Right renal cortex interstitium (tissue), 3 donors: ENCODE results near the gene SLC6A18. TPM values are rescaled to one million over a fixed set of nuclear protein-coding genes. Genes with fewer than 3 reads are reported as not detected.
"Not testable (repeated sequence)": the region's sequence is repeated elsewhere in the genome, so short reads cannot be mapped to it uniquely, and the experiment has no call there.

Source experiments
- DNase-seq, 3 donors: peaks; one replicate each; pipeline ENCODE4 v3.0.0-alpha.2; 2013; ENCODE audit warnings: low read depth in 3 of 3, low spot score in 2 of 3
- polyA plus RNA-seq, 3 donors: library from polyadenylated mRNA; unstranded; fragments of 120-200 nt; gene quantifications; one replicate each; pipeline ENCODE4 v1.2.1, GENCODE V29; 2013; ENCODE audit not compliant: insufficient read length in 3 of 3

SLC6A18 gene
- polyA plus RNA-seq, 3 donors: 0.31 to 4.7 (median 1.5) TPM

- DNase-seq: no peak
Measured at GRCh38 chr5:1228120-1228519, 2.9 kb downstream of the SLC6A18 start.

GRCh38 chr5:1229023-1229422, 3.8 kb downstream of the SLC6A18 start:
- DNase-seq: not testable (repeated sequence)

DNA sequence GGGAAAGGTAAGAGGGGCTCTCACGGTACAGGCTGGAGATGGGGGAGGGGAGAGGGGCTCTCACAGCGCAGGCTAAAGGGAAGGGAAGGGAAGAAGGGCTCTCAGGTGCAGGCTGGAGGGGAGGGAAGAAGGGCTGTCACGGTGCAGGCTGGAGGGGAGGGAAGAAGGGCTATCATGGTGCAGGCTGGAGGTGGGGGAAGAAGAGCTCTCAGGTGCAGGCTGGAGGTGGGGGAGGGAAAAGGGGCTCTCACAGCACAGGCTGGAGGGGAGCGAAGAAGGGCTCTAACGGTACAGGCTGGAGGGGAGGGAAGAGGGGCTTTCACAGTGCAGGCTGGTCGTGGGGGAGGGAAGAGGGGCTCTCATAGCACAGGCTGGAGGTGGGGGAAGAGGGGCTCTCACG, 4.6 kb downstream of the SLC6A18 start:
- no peak for DNase-seq

DNA sequence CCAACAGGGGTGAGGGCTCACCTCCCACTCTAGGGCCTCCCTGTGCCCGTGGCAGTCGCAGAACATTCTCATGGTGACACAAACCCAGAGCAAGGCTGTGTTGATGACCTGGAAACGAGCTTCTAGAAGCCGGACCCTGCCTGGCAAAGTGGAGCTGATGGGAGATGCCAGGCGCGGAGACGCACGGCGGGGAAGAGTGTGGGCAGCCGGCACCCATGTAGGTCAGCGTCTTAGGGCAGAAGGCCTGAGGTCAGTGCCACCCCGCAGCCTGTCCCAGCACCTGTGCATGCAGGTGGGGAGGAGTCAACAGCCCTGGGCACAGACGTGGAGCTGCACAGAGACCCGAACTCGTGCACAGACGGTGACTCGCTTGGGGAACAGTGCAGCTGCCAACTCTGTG, 5.4 kb downstream of the SLC6A18 start:
- DNase-seq: no peak

DNA sequence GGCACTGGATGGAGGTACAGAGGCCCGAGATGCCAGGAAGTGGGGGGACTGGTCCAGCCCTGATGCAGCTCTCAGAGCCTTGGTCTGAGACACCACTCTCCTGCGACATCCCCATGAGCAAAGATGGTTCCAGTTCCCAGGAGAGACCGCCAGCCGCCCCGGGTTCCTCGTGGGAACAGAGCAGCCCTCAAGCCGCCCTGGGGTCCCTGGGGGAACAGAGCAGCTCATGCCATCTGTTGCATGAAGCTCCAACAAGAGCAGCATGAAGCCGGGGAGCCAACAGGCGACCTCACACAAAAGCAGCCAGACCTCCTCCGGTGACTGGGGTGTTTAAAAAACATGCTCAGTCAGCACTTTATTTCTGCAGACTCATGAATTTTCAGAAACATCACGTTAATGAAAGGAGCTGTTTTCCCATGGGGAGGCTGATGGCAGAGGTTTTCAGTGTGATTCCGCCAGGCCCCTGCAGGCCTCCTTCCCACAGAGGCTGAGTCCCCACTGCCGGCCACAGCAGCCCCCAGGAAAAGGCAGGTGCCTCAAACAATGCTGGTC, 6.2 kb downstream of the SLC6A18 start:
- DNase-seq: no peak

- DNase-seq: no peak
Measured at GRCh38 chr5:1232780-1233179, 7.6 kb downstream of the SLC6A18 start.

- DNase-seq: no peak
Measured at GRCh38 chr5:1235379-1235778, 10.2 kb downstream of the SLC6A18 start.

GRCh38 chr5:1235838-1236237, 10.7 kb downstream of the SLC6A18 start:
- DNase-seq: no peak

DNA sequence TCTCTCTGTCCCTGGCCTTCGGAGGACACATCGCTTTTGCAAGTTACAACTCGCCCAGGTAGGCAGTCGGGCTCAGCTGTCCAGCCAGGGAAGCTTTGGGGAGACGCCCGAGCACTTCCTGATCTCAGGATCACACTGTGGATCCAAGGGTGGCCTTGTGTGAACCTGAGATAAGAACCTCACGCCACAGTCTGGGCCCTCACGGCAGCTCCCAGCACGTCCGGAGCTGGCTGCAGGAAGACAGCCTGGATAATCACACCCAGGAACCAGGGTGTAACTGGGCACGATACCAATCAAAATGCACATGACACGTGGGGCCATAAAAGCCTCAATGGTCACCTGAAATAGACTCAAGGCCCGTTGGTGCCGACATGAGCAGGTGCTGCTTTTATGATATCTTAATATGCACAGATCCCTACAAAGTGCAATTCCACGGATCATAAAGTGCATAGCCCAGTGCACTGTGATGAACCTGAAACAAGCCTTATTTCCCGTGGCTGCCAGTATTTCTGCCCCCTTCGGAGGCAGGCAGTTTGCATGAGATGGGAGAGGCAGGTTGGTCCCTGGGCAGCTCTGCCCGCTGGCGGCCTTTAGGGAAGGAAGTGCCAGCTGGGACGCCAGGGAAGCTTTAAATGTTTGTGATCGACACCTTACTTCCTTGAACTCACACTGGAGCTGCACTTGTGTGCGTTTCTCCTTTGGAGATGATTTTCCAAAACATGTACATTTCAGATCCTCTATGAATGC, 14.5 kb downstream of the SLC6A18 start:
- DNase-seq: no peak

DNA sequence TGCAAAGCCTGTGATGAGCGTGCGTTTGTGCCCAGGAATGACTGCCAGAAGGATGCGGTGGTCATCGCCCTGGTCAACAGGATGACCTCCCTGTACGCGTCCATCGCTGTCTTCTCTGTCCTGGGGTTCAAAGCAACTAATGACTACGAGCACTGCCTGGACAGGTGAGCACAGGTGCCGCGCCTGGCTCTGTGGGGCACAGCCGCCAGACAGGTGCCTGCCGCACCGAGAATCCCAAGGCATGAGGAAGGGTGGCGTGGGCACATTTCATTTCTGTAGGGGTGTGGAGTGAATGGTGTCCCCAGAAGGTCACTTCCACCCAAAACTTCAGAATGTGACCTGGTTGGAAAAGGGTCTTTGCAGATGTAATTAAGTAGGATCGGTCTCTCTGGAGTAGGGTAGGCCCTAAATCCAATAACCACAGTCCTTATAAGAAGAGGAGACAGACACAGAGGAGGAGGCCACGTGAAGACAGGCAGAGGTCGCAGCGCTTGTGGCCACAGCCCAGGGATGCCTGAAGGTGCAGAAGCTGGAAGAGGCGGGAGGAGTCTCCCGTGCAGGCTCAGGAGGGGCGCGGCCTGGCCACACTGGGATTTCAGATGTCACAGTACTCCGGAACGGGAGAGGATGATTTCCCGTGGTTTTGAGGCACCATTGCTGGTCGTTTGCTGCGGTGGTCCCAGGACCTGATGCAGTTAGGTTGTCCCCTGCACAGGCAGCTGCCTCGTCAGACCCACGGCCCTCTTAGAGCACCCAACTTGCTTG, 15.5 kb downstream of the SLC6A18 start:
- no peak for DNase-seq

DNA sequence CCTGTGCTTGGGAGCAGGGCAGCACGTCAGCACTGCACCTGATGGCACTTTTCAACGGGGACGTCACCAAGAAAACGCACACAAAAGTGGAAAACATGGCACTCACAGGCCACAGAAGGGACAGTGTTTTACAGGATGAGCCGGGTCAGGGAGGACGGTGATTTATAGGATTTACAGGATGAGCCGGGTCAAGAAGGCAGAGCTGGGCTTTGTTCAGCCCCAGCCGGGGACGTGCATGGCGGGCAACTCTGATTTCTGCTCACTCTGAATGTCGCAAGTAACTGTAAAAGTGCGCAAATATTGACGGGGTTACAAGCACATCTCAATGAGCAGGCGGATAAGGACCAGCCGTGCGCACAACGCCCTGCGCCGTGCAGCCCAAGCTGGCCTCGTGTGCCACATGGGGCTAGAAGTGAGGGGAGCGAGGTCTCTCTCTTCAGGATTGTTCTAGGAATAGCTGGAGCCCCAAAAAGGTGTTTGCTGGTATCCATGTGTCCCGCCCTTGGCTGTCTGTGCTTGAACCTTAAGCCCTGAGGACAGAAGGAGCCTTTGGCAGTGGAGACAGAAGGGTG, 16.4 kb downstream of the SLC6A18 start:
- DNase-seq: no peak

DNA sequence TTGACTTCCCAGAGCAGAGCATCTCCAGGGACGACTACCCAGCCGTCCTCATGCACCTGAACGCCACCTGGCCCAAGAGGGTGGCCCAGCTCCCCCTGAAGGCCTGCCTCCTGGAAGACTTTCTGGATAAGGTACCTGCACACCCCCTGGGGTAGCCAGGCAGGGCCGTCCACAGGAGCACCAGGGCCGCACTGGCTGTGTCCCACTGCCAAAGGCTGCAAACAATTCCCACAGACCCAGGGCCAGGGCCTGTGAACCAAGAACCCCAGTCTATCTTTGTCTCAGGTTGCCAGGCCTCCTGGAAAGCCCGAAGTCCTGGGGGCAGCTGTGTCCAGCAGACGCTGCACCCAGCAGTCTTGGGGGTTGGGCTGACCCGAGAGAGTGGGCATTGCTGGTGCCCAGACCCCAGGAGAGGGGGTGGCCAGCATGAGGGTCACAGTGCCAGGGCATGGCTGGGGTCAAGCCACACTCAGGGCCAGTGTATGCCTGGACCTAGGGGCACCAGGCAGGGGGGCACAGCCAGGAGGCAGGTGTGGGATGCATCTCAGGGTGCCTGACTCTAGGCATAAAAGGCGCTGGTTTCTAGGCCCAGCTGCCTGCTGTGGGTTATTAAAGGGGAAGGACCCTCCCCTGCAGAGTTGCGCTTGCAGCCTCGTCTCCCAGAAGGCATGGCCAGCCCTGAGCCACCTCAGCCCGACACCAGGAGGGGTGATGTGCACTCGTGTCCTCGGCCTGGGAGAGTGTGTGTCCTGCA, 17.7 kb downstream of the SLC6A18 start:
- DNase-seq: no peak

DNA sequence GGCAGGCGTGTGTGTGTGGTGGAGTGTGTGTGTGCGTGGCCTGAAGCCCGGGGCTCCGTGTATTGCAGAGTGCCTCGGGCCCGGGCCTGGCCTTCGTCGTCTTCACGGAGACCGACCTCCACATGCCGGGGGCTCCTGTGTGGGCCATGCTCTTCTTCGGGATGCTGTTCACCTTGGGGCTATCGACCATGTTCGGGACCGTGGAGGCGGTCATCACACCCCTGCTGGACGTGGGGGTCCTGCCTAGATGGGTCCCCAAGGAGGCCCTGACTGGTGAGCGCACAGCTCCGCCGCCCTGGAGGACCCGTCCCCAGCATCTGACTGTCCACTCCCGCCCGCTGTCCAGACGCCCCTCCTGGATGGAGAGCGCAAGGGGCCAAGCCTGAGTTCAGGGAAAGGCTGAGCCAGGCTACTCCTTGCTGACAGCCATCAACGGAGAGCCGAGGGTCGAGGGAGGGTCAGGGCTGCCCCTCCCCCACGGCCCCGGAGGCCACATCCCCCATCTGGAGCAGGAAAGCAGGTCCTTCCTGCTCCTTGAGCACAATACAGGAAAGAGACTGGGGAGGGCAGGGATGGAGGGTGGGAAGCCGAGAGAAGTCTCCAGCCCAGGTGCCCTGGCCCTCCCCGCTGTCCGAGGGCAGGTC, 18.4 kb downstream of the SLC6A18 start:
- no peak for DNase-seq

GRCh38 chr5:1244255-1244654, 19.1 kb downstream of the SLC6A18 start:
- no peak for DNase-seq

- DNase-seq: no peak
Measured at GRCh38 chr5:1244976-1245375, 19.8 kb downstream of the SLC6A18 start.

DNA sequence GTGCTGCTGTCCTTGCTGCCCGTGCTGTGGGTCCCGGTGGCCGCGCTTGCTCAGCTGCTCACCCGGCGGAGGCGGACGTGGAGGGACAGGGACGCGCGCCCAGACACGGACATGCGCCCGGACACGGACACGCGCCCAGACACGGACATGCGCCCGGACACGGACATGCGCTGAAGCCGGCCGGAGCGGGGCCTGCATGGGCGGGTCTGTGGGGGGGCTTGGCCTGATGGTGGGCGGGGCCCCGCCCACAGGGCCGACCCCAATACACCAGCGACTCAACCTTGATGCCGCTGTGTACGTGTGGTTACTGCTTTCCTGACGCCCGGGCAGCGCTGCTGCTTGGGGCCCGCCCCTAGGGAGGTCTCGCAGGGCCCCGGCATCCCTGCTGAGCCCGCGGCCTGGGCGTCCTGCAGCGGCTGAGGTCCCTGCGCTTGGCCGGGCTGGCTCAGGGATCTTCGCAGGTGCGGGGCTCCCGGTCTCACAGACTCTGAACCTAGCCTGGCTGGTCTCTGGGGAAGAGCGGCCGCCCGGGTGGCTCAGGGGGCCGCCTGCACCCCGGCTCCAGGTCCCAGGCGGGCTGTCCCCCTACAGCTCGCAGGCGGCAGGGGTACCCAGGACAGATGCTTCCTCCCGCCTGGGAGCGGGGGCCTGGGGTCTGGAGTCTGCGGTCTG, 20.9 kb downstream of the SLC6A18 start:
- no peak for DNase-seq

GRCh38 chr5:1246711-1247431, 21.7 kb downstream of the SLC6A18 start:
- DNase-seq: peak; percentile 56 to 83 (median 81)

DNA sequence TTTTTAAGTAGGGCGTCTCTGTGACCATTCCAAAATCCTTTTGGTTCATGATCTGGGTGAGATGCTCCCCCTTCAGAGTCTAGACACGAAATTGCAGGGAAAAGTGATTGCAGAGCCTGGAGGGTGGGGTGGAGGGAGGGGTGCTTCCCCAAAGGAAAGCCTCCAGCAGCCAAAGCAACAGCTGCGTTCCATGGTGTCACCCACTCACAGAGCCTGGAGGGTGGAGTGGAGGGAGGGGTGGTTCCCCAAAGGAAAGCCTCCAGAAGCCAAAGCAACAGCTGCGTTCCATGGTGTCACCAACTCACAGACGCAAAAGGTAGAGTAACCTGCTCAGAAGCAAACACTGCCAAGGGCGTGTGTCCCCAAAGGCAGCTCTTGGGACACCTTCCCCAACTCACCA, 22.6 kb downstream of the SLC6A18 start:
- DNase-seq: no peak
